ENCODE data around the gene USO1.

DNA sequence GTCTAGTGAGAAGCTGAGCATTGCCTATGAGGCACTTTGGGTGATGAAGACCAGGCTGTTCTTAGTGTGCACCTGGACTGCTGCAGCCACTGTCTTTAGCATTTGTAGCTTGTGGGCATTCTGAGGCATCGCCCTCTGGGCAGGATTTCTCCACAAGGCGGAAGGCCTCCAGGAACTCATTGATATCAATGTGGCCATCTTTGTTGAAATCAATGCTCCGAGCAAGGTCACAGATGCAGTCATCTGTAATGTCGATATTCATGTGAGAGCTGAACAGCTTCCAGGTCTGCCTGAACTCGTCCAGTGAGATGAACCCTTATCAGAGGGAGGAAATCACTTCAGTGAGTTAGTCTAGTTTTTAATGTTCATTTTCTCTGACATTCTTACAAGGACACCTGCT, 136.2 kb downstream of the USO1 start:
- TF ChIP-seq, protein P1, sequence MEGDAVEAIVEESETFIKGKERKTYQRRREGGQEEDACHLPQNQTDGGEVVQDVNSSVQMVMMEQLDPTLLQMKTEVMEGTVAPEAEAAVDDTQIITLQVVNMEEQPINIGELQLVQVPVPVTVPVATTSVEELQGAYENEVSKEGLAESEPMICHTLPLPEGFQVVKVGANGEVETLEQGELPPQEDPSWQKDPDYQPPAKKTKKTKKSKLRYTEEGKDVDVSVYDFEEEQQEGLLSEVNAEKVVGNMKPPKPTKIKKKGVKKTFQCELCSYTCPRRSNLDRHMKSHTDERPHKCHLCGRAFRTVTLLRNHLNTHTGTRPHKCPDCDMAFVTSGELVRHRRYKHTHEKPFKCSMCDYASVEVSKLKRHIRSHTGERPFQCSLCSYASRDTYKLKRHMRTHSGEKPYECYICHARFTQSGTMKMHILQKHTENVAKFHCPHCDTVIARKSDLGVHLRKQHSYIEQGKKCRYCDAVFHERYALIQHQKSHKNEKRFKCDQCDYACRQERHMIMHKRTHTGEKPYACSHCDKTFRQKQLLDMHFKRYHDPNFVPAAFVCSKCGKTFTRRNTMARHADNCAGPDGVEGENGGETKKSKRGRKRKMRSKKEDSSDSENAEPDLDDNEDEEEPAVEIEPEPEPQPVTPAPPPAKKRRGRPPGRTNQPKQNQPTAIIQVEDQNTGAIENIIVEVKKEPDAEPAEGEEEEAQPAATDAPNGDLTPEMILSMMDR (IDR thresholded peaks at IDR 0.05; ENCODE audit: low read depth, low read length): no peak
- TF ChIP-seq EZH2phosphoT487 (IDR thresholded peaks at IDR 0.05; ENCODE audit: low read depth): no peak
